Panc1 (cell line): Measurements from ENCODE around the gene PTTG1IP. TPM values are rescaled to one million over a fixed set of nuclear protein-coding genes. Genes with fewer than 3 reads are reported as not detected.

Experiments used
- ATAC-seq: fragments of 200-7000 bp; cut with Tn5 transposase; 2 replicates; pipeline ENCODE4 v1.9.1; 2020; ENCODE audit warnings: mild to moderate bottlenecking, moderate library complexity
- BruUV-seq: library from RNA; stranded (reverse); fragments of 400-500 nt; replicated peaks from 2 replicates; lab custom pipeline; 2021; lab: Mats Ljungman, UMichigan
- CTCF ChIA-PET: fragments of 300-600 bp; sonication (Branson Sonifier 250); formaldehyde crosslinking; loops from one replicate; lab custom pipeline; 2022; ENCODE audit warnings: antibody characterized with exemption; lab: Charles Lee
- POLR2A ChIA-PET: fragments of 300-600 bp; sonication (Branson Sonifier 250); formaldehyde crosslinking; loops from one replicate; lab custom pipeline; 2022; ENCODE audit warnings: antibody characterized with exemption; lab: Charles Lee
- DNase-seq: peaks from one replicate; pipeline ENCODE4 v3.0.0-alpha.2; 2010; ENCODE audit warnings: low read depth, low spot score
- H3K27ac ChIP-seq: 2 replicates; pipeline ENCODE4 v1.5.1; 2011; ENCODE audit warnings: mild to moderate bottlenecking, low read length, inconsistent platforms
- H3K27me3 ChIP-seq: fragments of 200-500 bp; sonication (Bioruptor generic); 2 replicates; pipeline ENCODE4 v1.6.0; 2014; ENCODE audit warnings: low read length, inconsistent platforms; ENCODE audit not compliant: control insufficient read depth, insufficient read depth
- H3K36me3 ChIP-seq: fragments of 200-500 bp; sonication (Bioruptor generic); 2 replicates; pipeline ENCODE4 v1.5.1; 2014; ENCODE audit warnings: inconsistent platforms, mild to moderate bottlenecking, low read length, moderate library complexity; ENCODE audit not compliant: control insufficient read depth, insufficient read depth
- H3K4me1 ChIP-seq: 2 replicates; pipeline ENCODE4 v1.5.1; 2011; ENCODE audit warnings: inconsistent platforms, mild to moderate bottlenecking, low read length, moderate library complexity; ENCODE audit not compliant: control insufficient read depth, insufficient read depth
- H3K4me3 ChIP-seq, 2 experiments: 2 replicates each; pipeline ENCODE4 v1.5.1; 2011 to 2012; ENCODE audit warnings: low read depth in 2 of 2, low read length in 2 of 2, mild to moderate bottlenecking in 2 of 2, inconsistent platforms in 1 of 2, moderate library complexity in 1 of 2
- H3K9me3 ChIP-seq: fragments of 200-500 bp; sonication (Bioruptor generic); 2 replicates; pipeline ENCODE4 v1.5.1; 2014; ENCODE audit warnings: low read depth, mild to moderate bottlenecking, inconsistent platforms, low read length, moderate library complexity; ENCODE audit not compliant: control insufficient read depth, insufficient read depth
- CTCF ChIP-seq: fragments of 450-650 bp; IDR thresholded peaks from 2 replicates; pipeline ENCODE4 v1.5.1; 2017; ENCODE audit warnings: mild to moderate bottlenecking
- POLR2AphosphoS5 ChIP-seq: IDR thresholded peaks from 2 replicates; pipeline ENCODE4 v1.6.1; 2012; ENCODE audit warnings: mild to moderate bottlenecking, low read depth, low read length, moderate library complexity
- REST ChIP-seq, 2 experiments: IDR thresholded peaks; 2 replicates each; pipeline ENCODE4 v1.6.1; 2011 to 2012; ENCODE audit warnings: low read depth in 2 of 2, control low read depth in 1 of 2, low read length in 1 of 2, mild to moderate bottlenecking in 1 of 2, moderate library complexity in 1 of 2; ENCODE audit not compliant: insufficient read depth in 1 of 2
- SIN3A ChIP-seq: IDR thresholded peaks from 2 replicates; pipeline ENCODE4 v1.6.1; 2012; ENCODE audit warnings: low read depth, mild to moderate bottlenecking, low read length, moderate library complexity, borderline replicate concordance; ENCODE audit not compliant: insufficient read depth
- TCF7L2 ChIP-seq: IDR thresholded peaks from 2 replicates; pipeline ENCODE4 v1.6.1; 2011; ENCODE audit warnings: mild to moderate bottlenecking, low read depth, low read length, inconsistent platforms
- in situ Hi-C: cut with HindIII; loops from 2 replicates; pipeline ENCODE4 v1.10.0; 2016; ENCODE audit warnings: low sequenced_read_pairs, low pct_unique_long_range_greater_than_20kb
- intact Hi-C: fragments of 100-400 bp; cut with micrococcal nuclease; formaldehyde crosslinking; loops from one replicate; pipeline ENCODE4 v1.10.0; 2022; ENCODE audit not compliant: unreplicated experiment
- total RNA-seq: library from RNA; stranded (reverse); gene quantifications from one replicate; pipeline ENCODE4 v1.2.1, GENCODE V29; 2021; ENCODE audit not compliant: unreplicated experiment

PTTG1IP gene
- total RNA-seq, 1 experiment from 2014 or later, result 226 TPM

GRCh38 chr21:44853601-44854390, 19.7 kb downstream of the PTTG1IP start:
- intact Hi-C loops (no loop called here), in situ Hi-C loops (no loop called here)
- no peak for DNase-seq
- ATAC-seq, result peak; percentile 42
- Histone ChIP-seq H3K36me3 (peaks cover 6% of the 10 kb centered on the region), H3K27me3 (no peaks in the 10 kb centered on the region), H3K4me3 (no peak overlapping the region), H3K4me1 (peaks cover 3% of the 10 kb centered on the region), H3K9me3 (no peaks in the 10 kb centered on the region), H3K27ac (no peak overlapping the region)
- TF ChIP-seq CTCF (no peak), TCF7L2 (no peak), REST (IDR thresholded peaks at IDR 0.05; ENCODE audit: insufficient read depth in 1 of 2, low read depth in 2 of 2, low read length in 1 of 2) (no peak), POLR2AphosphoS5 (no peak), SIN3A (no peak)
- POLR2A ChIA-PET, result no interaction called here
- no TSS peak for BruUV-seq
- CTCF ChIA-PET, result no interaction called here

- POLR2A ChIA-PET, result no interaction called here
- H3K9me3 ChIP-seq, result no peaks in the 10 kb centered on the region
- DNase-seq (no peak), ATAC-seq (no peak)
- in situ Hi-C loops, result no loop called here
- no peak for TF ChIP-seq SIN3A
- TF ChIP-seq CTCF, result no peak
- no peak for TF ChIP-seq REST (IDR thresholded peaks at IDR 0.05; ENCODE audit: insufficient read depth in 1 of 2, low read depth in 2 of 2, low read length in 1 of 2)
- TF ChIP-seq POLR2AphosphoS5, result no peak
- no peak for TF ChIP-seq TCF7L2
- no peaks in the 10 kb centered on the region for H3K27me3 ChIP-seq
- no TSS peak for BruUV-seq
- H3K4me1 ChIP-seq, result peaks cover 18% of the 10 kb centered on the region
- intact Hi-C loops, result no loop called here
- CTCF ChIA-PET, result no interaction called here
- no peak overlapping the region for H3K27ac ChIP-seq
- H3K36me3 ChIP-seq, result peaks cover 6% of the 10 kb centered on the region
- H3K4me3 ChIP-seq, result no peak overlapping the region
Measured at GRCh38 chr21:44850905-44851657, 22.4 kb downstream of the PTTG1IP start.
